ENCODE results near the gene PRRX2.

PRRX2 gene

GRCh38 chr9:129665814-129666520 is 520 bp downstream of the PRRX2 start:
- H3K4me3 ChIP-seq (replicated peaks; ENCODE audit: low read depth, low read length), result peak overlapping the region; percentile 68
- TF ChIP-seq, protein P1, sequence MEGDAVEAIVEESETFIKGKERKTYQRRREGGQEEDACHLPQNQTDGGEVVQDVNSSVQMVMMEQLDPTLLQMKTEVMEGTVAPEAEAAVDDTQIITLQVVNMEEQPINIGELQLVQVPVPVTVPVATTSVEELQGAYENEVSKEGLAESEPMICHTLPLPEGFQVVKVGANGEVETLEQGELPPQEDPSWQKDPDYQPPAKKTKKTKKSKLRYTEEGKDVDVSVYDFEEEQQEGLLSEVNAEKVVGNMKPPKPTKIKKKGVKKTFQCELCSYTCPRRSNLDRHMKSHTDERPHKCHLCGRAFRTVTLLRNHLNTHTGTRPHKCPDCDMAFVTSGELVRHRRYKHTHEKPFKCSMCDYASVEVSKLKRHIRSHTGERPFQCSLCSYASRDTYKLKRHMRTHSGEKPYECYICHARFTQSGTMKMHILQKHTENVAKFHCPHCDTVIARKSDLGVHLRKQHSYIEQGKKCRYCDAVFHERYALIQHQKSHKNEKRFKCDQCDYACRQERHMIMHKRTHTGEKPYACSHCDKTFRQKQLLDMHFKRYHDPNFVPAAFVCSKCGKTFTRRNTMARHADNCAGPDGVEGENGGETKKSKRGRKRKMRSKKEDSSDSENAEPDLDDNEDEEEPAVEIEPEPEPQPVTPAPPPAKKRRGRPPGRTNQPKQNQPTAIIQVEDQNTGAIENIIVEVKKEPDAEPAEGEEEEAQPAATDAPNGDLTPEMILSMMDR (IDR thresholded peaks at IDR 0.05; ENCODE audit: low read depth, low read length, missing control alignments), result no peak
- DNase-seq (ENCODE audit: extremely low read depth, low read depth), result no peak

- TF ChIP-seq, protein P1 (IDR thresholded peaks at IDR 0.05; ENCODE audit: low read depth, low read length, missing control alignments), result no peak
- peak overlapping the region; percentile 68 for H3K4me3 ChIP-seq (replicated peaks; ENCODE audit: low read depth, low read length)
- DNase-seq (ENCODE audit: extremely low read depth, low read depth), result no peak
Observed at GRCh38 chr9:129666575-129666974, 1.1 kb downstream of the PRRX2 start.

- DNase-seq (ENCODE audit: extremely low read depth, low read depth), result no peak
- H3K4me3 ChIP-seq (replicated peaks; ENCODE audit: low read depth, low read length), result peak overlapping the region; percentile 68
- TF ChIP-seq, protein P1 (IDR thresholded peaks at IDR 0.05; ENCODE audit: low read depth, low read length, missing control alignments), result no peak
Observed at GRCh38 chr9:129667378-129667777, 1.9 kb downstream of the PRRX2 start.

DNA sequence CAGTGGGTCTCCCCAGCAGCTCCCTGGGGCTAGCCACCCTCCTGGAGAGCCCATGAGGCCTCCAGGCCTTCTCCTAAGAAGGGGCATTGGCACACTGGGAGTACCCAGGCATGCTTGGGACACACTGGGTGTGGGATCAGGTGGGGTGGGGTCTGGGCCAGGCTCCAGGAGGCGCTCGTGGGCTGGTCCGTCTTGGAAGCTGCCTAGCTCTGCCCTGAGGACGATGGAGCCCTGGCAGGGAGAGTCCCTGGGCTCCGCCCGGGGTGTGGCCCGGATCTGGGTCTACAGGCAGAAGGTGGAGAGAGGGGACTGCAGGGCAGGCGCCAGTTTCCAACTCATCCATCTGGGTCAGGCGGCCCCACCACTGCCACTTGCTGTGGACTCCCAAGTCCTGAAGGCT is 2.4 kb downstream of the PRRX2 start:
- no peak for DNase-seq (ENCODE audit: extremely low read depth, low read depth)
- peak overlapping the region; percentile 68 for H3K4me3 ChIP-seq (replicated peaks; ENCODE audit: low read depth, low read length)

DNA sequence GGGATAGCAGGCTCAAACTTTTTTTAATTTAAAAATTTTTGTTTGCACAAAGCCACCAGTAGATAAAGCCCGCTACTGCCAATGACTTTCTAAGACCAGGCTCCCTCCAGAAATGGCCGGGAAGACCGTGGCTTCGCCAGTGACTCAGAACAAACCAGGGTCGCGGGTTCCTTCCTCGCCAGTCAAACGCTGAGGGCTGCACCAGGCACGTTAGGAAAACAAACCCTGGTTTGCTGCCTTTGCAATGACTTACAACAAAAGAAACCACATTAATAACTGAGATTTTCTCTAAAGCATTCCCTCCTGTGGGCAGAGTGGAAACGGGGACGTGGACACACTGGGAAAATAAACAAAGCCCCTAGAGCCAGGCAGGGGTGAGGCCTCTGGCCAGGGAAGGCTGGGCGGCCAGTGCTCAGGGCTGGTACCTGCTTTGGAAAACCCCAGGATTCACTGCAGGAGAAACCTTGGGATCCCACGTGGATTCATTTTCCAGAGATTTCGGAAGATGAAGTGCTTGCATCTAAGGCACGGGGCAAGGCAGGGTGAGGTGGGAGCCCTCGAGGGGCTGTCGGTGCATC is 3.8 kb downstream of the PRRX2 start:
- no peak overlapping the region for H3K4me3 ChIP-seq (replicated peaks; ENCODE audit: low read depth, low read length)
- no peak for DNase-seq (ENCODE audit: extremely low read depth, low read depth)
- TF ChIP-seq, protein P1 (IDR thresholded peaks at IDR 0.05; ENCODE audit: low read depth, low read length, missing control alignments), result no peak

More for the DNA sequence above, 2.4 kb downstream of the PRRX2 start:
- TF ChIP-seq, protein P1 (IDR thresholded peaks at IDR 0.05; ENCODE audit: low read depth, low read length, missing control alignments), result no peak

DNA sequence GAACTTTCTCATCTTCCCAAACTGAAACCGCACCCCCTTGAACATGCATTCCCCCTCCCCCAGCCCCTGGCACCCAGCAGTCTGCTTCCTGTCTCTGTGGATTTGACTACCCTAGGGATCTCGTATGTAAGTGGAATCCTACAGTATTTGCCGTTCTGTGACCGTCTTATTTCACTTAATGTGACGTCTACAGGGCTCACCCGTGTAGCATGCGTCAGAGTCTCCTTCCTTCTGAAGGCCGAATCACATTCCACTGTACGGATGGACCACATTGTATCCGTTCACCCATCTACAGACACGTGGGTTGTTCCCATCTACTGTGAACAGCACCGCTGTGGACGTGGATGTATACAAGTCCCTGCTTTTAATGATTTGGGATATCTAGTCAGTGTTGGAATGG is 4.5 kb downstream of the PRRX2 start:
- H3K4me3 ChIP-seq (replicated peaks; ENCODE audit: low read depth, low read length), result no peak overlapping the region
- TF ChIP-seq, protein P1 (IDR thresholded peaks at IDR 0.05; ENCODE audit: low read depth, low read length, missing control alignments), result no peak
- DNase-seq (ENCODE audit: extremely low read depth, low read depth), result no peak
